Fibroblast of skin of left biceps (primary cell): ENCODE results near the gene SYTL1.
"Not testable (repeated sequence)": the region's sequence is repeated elsewhere in the genome, so short reads cannot be mapped to it uniquely, and the experiment has no call there.

Source experiments
- DNase-seq, 2 experiments: peaks; one replicate each; pipeline ENCODE4 v3.0.0-alpha.2; 2013; ENCODE audit warnings: low read depth in 2 of 2

The SYTL1 gene

GRCh38 chr1:27383039-27383605, 41.3 kb downstream of the SYTL1 start, which contains the start of gene CD164L2:
TSS of gene CD164L2 (minus strand) at chr1:27383333. CDS start at chr1:27383239, 94 bp downstream.
- DNase-seq, result no peak

DNA sequence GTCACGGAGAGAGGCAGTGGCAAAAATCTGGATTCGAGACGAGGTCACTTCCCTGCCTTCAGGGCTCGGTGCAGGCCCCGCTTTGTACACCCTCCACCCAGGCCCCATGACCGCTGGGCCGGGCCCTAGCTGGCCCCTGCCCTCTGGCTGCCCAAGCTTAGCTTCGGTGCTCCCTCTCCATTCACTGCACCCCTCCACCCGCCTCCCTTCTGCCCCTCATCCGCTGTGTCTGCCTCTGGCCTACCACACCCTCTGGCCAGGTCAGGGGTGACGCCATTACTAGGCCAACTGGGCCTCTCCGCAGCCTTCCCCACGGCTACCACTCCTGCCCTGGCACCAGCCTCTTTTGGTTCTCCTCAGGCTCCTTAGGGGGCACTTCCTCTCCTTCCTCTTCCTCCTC, 41.8 kb downstream of the SYTL1 start:
- DNase-seq, result no peak

GRCh38 chr1:27384797-27385196, 43.0 kb downstream of the SYTL1 start:
- DNase-seq, result not testable (repeated sequence)

DNA sequence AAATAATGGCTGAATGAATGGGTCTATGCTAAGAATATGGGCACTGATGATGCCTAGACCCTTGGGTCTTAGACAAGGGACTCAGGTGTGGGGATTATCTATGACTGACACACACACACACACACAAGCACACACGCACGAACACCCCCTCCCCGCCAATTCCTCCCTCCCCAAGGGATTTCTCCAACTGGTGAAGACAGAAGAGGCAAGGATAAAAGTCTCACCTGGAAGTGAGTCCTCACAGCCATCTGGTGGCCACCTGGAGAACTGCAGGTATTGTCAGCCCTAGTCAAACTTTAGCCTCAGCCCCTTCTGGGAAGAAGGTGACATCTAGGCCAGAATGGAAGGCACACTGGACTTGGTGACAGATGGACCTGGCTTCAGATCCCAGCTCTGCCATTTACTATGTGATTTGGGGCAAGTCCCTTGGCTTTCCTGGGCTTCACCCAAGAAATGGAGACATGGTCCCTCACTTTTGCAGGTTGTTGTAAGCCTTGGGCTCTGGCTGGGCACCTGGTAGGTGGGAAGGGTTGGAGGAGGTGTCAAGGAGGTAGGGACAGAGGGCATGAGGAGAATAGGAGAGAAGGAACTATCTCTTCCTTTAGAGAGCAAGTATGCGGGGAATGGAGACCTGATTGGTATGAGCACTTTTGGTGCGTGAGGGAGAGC, 46.6 kb downstream of the SYTL1 start:
- no peak for DNase-seq

DNA sequence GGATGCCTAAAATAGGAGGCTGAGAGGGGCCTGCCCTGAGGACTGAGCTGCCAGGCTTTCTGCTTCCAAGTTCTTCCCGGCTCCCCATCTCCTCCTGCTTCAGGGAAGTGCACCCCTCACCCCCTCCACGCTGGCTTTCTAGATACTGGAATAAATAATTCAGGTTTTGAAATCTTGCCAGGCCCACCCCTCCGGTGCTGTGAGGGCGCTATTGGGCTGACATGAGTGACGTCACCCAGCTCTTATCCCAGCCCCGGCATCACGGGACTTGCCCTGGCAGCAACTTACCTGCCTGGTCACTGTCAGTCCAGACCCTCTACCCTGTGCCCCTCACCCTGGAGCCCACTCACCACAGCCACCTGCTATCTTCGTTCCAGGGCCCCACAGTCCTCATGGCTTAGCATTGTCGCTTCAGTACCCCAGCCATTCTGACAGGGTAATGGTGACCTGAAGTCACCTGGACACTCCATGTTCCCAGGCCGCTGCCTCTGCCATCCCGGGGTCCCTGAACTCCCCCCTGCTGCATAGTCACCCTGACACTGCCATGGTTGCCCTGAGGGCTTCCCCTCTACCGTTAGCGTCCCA, 49.8 kb downstream of the SYTL1 start:
- DNase-seq, result no peak

DNA sequence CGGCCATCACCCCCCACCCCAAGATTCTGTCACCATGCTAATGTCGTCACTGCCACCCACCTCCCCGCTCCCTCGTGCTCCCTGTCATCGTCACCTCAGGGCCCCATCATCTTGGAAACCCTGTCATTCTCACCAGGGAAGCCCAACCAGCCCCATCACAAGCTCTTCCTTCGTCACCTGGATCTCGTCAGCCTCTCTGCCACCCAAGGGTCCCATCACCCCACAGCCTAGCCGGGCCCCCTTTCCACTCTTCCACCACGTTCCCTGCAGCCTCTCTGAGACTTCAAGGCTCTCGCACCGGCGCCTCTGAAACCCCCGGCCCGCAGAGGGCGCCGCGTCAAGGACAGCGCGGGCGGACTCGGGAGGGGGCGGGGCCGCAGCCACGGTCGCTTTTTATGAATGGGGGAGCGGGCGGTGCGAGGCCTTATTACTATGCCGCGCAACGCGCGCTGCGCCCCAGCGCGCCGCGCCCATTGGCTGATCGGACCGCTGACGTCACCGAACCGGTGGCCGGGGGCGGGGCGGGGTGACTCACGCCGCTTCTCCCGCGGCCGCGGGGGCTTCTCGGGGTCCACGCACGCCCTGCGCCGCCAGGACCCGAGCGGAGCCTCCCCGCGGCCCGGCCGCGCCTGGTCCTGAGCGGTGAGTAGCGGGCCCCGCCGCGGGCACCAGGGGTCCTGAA, 50.4 kb downstream of the SYTL1 start, which contains the start of gene GPR3:
TSS of gene GPR3 (plus strand) at position 527 of the 682 bp plus-strand sequence. CDS start 1,177 bp downstream, outside the sequence.
- peak; percentile 77 to 81 for DNase-seq

- no peak for DNase-seq
Measured at GRCh38 chr1:27392778-27393635, 51.2 kb downstream of the SYTL1 start.

DNA sequence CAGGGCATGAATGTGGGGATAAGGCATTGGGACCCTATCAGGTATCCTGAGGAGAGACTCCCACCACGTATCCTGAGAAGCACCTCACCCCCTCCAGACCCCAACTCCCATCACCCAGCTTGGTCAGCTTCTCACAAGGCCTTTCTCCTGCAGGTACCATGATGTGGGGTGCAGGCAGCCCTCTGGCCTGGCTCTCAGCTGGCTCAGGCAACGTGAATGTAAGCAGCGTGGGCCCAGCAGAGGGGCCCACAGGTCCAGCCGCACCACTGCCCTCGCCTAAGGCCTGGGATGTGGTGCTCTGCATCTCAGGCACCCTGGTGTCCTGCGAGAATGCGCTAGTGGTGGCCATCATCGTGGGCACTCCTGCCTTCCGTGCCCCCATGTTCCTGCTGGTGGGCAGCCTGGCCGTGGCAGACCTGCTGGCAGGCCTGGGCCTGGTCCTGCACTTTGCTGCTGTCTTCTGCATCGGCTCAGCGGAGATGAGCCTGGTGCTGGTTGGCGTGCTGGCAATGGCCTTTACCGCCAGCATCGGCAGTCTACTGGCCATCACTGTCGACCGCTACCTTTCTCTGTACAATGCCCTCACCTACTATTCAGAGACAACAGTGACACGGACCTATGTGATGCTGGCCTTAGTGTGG, 51.9 kb downstream of the SYTL1 start:
- no peak for DNase-seq

DNA sequence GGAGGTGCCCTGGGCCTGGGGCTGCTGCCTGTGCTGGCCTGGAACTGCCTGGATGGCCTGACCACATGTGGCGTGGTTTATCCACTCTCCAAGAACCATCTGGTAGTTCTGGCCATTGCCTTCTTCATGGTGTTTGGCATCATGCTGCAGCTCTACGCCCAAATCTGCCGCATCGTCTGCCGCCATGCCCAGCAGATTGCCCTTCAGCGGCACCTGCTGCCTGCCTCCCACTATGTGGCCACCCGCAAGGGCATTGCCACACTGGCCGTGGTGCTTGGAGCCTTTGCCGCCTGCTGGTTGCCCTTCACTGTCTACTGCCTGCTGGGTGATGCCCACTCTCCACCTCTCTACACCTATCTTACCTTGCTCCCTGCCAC, 52.4 kb downstream of the SYTL1 start:
- no peak for DNase-seq

GRCh38 chr1:27394925-27395324, 53.1 kb downstream of the SYTL1 start:
- no peak for DNase-seq

- peak in 1 of 2 experiments; percentile 31 for DNase-seq
Measured at GRCh38 chr1:27395441-27396195, 53.8 kb downstream of the SYTL1 start.

GRCh38 chr1:27397110-27397509, 55.3 kb downstream of the SYTL1 start:
- DNase-seq, result no peak

DNA sequence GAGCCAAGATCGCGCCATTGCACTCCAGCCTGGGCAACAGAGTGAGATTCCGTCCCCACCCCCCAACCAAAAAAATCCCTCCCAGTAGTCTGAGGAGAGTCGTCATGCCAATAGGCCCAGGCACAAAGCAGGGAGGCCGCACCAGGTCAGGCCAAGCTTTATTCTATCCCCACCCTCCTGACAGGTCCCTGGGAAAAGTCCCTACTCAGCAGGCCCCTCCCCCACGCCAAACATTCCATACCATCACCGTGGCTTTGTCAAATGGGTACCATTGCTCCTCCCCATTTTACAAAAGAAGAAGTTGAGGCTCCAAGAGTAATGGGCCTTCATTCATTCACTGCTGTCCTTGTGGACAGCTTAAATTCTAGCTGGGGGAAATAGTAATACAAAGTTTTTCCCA, 55.9 kb downstream of the SYTL1 start:
- DNase-seq, result no peak

GRCh38 chr1:27398405-27399149, 56.8 kb downstream of the SYTL1 start:
- DNase-seq, result no peak

DNA sequence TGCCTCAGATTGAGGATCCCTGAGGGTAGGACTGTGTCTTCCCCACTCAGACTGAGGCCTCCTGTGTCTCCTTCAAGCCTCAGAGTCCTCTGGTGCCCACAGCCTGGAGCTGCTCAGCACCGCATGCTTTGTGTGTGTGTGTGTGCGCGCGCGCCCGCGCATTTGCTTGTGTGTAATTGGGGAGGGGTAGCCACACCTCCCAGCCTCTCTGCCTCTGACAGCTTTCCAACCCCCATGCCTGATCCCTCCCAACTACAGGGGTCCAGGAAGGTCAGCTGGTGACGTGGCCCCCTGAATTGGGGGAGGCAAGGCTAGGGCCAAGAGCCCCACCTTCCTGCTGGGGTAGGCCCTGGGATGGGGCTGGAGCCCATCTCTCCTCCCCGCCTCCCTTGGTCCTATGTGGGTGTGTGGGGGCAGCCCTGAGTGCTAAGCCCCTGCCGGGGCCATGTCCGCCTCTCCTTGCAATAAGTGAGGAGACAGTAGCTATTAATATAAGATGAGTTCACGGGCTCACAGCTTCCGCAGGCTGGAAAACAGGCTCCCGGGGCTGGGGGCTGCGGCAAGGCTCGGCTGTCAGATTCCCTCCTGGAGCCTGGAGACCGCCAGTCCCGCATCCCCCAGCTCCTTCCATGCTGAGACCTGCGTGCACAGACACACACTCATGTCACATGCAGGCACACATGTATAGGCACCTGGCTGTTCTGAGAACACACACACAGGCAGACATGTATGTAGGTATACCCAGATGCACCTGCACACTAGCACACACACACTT, 57.6 kb downstream of the SYTL1 start:
- DNase-seq, result no peak

DNA sequence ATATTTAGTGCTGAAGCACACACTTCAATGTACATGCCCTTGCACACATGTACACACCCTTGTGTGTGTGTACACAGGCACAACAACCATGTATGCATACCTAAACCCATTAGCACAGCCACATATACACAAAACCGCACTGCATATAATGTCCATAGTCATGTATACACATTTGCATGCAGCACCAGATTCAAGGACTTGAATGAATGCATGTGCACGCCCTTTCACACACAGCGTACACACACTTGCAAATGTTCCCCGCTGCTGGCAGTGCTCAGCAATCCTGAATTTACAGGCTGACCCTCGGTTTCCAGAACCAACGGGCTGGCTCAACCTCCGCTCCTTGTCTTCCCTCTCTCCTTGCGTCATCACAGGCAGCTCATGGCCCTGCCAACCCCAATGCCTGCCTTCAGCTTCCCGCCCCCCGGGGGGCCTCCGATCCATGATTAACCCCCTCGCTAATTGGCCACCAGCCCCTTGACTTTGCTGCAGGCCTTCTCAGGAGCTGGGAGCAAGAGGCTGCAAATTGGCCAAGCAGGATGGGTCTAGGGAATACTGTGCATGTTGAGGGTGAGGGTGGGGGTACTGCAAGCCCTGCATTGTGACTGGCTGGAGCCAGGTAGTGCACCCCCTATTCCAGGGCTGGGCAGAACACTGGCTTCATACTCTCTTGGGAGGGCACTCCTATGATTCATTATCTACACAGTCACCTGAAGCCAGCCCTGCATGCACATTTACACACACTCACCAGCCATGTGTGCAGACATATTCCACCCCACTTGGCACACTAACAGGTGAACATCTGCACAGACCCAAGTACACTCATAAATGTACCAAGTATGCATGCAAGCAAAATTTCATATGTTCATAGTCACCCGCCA, 58.5 kb downstream of the SYTL1 start:
- DNase-seq, result no peak

- DNase-seq, result no peak
Measured at GRCh38 chr1:27400963-27401341, 59.1 kb downstream of the SYTL1 start.

- no peak for DNase-seq
Measured at GRCh38 chr1:27402349-27402754, 60.5 kb downstream of the SYTL1 start.
